Measurements from ENCODE around the gene PICK1. TPM values are rescaled to one million over a fixed set of nuclear protein-coding genes. Genes with fewer than 3 reads are reported as not detected.

Gene PICK1
- total RNA-seq, 1 donor: 14.2 TPM

DNA sequence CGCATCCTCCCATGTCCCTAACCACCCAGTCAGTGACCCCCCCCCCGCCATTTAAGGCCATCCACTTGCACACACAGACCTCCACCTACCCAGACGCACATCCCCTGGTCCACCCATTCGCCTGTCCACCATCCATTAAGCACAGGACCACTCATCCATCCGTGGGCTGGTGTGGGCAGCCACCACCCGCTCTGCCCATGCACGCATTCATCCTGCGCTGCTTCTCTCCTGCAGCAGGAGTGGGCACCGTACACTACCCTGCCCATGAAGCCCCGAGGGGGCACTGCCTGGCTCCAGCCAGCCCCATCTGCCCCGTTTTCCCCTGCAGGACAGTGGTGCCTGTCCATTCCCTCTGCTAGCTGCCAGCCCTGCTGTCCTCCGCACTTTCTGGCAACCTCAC lies 30.7 kb downstream of the PICK1 start:
- H3K4me3 ChIP-seq (ENCODE audit: low read depth, low read length): no peak overlapping the region
- DNase-seq (ENCODE audit: low read depth): no peak
- no peak for TF ChIP-seq CTCF (IDR thresholded peaks at IDR 0.05; ENCODE audit: insufficient read depth, low read depth, low read length)

DNA sequence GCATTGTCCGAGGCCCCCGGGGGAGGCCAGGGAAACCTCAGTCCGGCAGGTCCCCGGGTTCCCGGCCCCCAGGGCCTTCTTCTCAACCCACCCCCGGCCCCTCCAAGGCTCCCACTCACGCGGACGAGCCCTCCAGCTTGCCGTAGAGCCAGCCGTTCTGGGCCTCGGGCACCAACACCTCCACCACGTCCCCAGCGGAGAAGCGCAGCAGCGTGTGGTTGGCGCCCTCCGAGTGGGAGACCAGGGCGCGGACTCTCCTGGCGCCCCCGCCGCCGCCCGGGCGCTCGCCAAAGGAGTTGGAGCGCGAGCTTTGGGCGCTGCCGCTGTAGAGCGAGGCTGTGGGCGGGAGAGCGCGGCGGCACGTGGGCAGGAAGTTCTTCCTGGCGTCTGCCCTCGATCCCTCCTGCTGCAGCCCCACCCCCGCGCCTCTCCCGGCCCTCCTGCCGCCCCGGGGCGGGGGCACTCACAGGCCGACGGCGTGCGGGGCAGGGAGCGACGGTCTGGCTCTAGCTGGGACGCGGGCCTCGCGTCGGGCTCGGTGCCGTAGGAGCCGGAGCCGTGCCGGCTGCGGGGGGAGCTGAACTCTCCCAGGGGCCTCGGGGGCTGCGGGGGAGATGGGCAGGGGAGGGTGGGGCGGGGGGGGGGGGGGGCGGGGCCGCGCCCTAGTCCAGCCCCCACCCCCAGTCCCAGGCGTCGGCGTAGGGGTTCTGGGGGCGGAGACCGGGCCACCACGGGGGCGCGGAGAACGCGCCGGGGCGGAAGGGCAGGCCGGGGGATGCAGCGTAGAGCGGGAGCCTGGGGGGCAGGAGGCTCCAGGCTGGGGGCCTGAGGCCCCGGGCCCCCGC lies 31.6 kb downstream of the PICK1 start:
- H3K4me3 ChIP-seq (ENCODE audit: low read depth, low read length): peak overlapping the region; percentile 33
- DNase-seq (ENCODE audit: low read depth): peak; percentile 10
- TF ChIP-seq CTCF (IDR thresholded peaks at IDR 0.05; ENCODE audit: insufficient read depth, low read depth, low read length): no peak

DNA sequence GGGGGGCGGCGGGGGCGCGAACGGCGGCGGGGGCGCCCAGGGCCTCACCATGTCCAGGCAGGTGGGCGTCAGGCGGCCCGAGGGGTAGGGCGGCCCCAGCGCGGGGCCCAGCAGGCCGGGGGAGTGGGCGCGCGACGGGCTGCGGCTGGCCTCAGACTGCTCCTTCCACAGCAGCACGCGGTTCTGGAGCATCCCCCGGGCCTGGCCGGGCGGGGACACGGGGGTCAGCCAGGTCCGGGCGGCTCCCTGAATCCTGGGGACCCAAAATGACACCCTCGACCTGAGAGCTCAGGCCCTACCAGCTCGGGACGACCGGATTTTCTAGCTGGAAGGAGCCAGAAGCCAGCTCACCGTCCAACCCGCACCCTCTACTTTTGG lies 32.3 kb downstream of the PICK1 start:
- no peak for DNase-seq (ENCODE audit: low read depth)
- no peak for TF ChIP-seq CTCF (IDR thresholded peaks at IDR 0.05; ENCODE audit: insufficient read depth, low read depth, low read length)
- no peak overlapping the region for H3K4me3 ChIP-seq (ENCODE audit: low read depth, low read length)

DNA sequence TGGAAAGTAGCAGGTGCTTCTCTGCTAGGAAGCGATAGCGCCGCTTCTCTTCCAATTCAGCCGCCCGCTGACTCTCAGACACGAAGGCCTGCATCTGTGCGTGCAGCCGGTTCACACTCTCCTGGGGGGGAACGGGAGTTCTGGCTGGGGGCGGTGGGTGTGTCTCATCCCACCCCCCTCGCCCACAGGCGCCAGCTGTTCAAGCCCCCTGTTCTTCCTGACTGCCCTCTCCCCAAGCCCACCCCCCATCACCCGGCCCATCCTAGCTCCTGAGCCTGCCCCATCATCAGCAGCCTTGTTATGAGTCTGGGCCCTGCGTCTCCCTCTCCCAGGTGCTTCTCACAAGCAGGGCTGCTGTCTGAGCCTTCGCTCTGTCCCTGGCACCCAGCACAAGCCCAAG lies 39.9 kb downstream of the PICK1 start:
- no peak overlapping the region for H3K4me3 ChIP-seq (ENCODE audit: low read depth, low read length)
- no peak for DNase-seq (ENCODE audit: low read depth)
- no peak for TF ChIP-seq CTCF (IDR thresholded peaks at IDR 0.05; ENCODE audit: insufficient read depth, low read depth, low read length)

DNA sequence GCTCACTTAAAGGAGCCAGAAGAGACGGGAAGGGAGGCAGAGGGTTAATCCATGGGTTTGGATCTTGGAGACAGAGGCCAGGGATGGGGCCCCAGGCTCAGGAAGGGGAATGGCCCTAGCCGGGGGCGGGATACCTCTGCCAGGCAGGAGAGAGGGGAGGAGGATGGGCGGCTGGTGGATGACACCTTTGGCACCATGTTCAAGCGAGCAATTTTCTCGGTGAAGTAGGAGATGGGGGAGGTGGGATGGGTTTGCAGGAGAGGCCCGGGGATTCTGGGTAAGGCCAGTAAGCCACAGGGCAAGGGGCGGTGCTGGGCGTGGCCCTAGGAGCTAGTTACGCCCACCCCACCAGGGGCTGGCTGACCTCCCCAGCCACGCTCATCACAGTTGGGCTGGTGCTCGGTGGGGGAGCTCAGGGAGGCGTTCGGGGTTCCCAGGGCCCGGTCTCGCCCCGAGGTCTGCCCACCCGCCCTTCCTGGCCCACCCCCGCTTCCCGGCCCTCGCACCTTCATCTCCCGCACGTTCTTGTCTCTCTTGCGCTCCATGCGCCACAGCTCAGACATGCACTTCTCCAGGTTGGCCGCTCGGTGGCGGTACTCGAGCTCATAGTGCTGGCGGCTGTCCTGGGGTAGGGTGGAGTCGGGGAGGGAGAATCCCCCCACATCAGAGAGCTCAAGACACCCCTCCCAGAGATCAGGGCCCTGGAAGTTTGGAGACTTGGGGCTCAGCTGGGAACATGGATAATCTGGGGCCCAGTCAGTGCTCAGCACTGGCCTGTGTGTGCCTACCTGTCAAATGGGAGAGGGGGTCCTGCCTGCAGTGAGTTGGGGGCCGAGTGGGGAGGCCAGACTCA lies 40.6 kb downstream of the PICK1 start:
- H3K4me3 ChIP-seq (ENCODE audit: low read depth, low read length): no peak overlapping the region
- TF ChIP-seq CTCF (IDR thresholded peaks at IDR 0.05; ENCODE audit: insufficient read depth, low read depth, low read length): peak; percentile 47
- DNase-seq (ENCODE audit: low read depth): peak; percentile 13

DNA sequence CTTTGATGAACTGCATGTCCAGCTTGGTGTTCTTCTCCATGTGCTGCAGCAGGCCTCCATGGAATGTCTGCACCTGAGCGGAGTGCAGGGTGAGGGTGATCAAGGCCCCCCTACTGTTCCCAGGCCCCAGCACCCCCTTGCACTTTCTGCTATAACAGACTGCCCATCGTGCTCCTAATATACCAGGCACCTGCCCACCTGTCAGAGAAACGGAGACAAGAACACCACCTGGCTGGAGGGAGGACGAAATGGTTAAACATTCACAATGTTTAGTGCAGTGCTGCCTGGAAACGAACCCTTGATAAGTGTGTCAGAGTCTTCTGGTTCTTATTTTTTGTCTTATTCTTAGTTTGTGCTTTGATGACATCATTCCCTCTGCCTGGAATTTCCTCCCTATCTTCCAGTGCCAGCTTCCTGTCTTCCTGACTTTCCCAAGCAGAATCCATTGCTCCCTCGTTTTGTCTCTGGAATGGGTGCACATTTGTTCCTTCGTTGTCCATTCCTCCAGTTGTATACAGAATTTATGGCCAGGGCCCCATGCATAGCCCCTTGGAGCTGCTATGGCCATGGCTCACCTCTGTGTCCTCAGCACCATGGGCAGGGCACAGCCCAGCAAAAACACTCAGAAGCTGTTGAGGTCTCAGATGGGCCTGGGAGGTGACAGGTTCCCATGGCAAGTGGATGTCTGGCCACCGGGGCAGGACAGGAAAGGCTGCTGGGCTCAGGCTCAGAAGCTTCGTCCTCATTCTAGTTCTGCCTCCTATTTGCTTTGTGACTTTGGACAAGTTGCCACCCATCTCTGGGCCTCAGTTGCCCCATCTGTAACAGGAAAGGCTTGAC lies 41.4 kb downstream of the PICK1 start:
- peak; percentile 35 for DNase-seq (ENCODE audit: low read depth)
- TF ChIP-seq CTCF (IDR thresholded peaks at IDR 0.05; ENCODE audit: insufficient read depth, low read depth, low read length): no peak
- H3K4me3 ChIP-seq (ENCODE audit: low read depth, low read length): no peak overlapping the region

All from fibroblast of villous mesenchyme (primary cell).